BJ (cell line): ENCODE measurements around the gene RPLP1. TPM values are rescaled to one million over a fixed set of nuclear protein-coding genes. Genes with fewer than 3 reads are reported as not detected.

Source experiments
- CTCF ChIA-PET: fragments of 350-600 bp; formaldehyde crosslinking; extraction: SDS; loops from one replicate; lab custom pipeline; 2021; ENCODE audit warnings: antibody characterized with exemption, inconsistent platforms; lab: Yijun Ruan, JAX
- POLR2A ChIA-PET: fragments of 300-600 bp; sonication (Branson Sonifier 250); formaldehyde crosslinking; extraction: SDS; loops from one replicate; lab custom pipeline; 2021; ENCODE audit warnings: antibody characterized with exemption; lab: Charles Lee
- DNase-seq: peaks from one replicate; pipeline ENCODE4 v3.0.0-alpha.2; 2011; ENCODE audit warnings: low read depth
- H3K27me3 ChIP-seq: 2 replicates; pipeline ENCODE4 v1.6.0; 2011; ENCODE audit warnings: low read length; ENCODE audit not compliant: control insufficient read depth, insufficient read depth
- H3K36me3 ChIP-seq: 2 replicates; pipeline ENCODE4 v1.5.1; 2011; ENCODE audit warnings: low read length; ENCODE audit not compliant: control insufficient read depth, insufficient read depth
- H3K4me3 ChIP-seq: 2 replicates; pipeline ENCODE4 v1.5.1; 2011; ENCODE audit warnings: low read depth, mild to moderate bottlenecking, control low read depth, low read length
- polyA plus RNA-seq: library from polyadenylated mRNA; depleted of rRNA; stranded (reverse); fragments of >200 nt; gene quantifications from 2 replicates; pipeline ENCODE4 v1.2.3, GENCODE V29; 2011
- TF ChIP-seq, protein P1 (sequence below): IDR thresholded peaks from 2 replicates; pipeline ENCODE4 v1.5.1; 2011; ENCODE audit warnings: low read depth, mild to moderate bottlenecking, control low read depth, inconsistent platforms, low read length, moderate library complexity; ENCODE audit not compliant: insufficient read depth

RPLP1 gene
- polyA plus RNA-seq, 1 experiment, result 1,191 TPM

DNA sequence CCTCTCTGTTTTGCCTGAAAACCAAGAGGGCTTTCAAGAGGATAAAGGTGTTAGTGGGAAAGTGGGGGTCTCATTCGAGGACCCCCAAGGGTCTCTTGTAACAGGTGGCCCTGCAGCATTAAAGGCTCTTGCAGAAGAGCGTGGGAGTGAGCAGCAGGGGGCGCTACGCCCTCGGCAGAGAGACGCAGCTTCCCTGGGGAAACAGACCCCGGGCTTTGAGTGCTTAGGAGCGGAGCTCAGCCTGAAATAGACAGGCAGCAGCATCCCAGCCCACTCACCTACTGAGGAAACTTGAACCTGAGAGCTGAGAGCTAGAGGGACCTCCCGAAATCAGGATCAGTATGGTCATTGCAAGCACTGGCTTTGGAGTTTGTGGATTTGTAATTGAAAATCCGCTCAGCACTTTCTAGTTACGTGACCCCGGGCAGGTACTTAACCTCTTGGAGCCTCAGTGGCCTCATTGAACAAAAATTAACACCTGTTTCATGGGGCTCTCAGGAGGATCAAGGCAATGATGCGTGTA is 25.7 kb downstream of the RPLP1 start:
- ChIA-PET POLR2A (no interaction called here), CTCF (interaction anchor here (0.6 to 6.6 kb wide), 12 partner anchors 8 to 1010 kb away, joined by 3 to 45 read pairs (median 6); no protein-coding TSS in a partner anchor)
- TF ChIP-seq, protein P1, sequence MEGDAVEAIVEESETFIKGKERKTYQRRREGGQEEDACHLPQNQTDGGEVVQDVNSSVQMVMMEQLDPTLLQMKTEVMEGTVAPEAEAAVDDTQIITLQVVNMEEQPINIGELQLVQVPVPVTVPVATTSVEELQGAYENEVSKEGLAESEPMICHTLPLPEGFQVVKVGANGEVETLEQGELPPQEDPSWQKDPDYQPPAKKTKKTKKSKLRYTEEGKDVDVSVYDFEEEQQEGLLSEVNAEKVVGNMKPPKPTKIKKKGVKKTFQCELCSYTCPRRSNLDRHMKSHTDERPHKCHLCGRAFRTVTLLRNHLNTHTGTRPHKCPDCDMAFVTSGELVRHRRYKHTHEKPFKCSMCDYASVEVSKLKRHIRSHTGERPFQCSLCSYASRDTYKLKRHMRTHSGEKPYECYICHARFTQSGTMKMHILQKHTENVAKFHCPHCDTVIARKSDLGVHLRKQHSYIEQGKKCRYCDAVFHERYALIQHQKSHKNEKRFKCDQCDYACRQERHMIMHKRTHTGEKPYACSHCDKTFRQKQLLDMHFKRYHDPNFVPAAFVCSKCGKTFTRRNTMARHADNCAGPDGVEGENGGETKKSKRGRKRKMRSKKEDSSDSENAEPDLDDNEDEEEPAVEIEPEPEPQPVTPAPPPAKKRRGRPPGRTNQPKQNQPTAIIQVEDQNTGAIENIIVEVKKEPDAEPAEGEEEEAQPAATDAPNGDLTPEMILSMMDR, result peak; percentile 90
- Histone ChIP-seq H3K36me3 (no peaks in the 10 kb centered on the region), H3K27me3 (peaks cover 3% of the 10 kb centered on the region; the same call in 1 of the 2 replicates), H3K4me3 (no peak overlapping the region)
- DNase-seq, result no peak

DNA sequence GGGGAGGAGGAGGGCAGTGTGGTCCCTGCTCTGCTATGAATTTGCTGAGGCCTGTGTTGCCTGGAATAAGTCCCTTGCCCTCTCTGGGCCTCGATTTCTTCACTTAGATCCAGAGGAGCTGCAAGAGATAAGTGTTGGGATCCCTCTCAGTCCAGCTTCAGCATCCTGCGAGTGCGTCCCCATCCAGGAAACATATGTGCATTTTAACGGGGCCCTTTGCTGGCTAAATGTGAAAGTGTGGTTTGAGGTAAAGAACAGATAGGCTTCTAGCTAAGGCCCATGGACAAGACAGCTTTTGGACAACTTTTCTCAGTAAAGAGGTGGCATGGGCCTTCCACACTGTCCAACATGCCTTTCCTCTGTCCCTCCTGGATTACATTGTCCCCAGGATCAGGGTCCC is 26.5 kb downstream of the RPLP1 start:
- DNase-seq, result no peak
- TF ChIP-seq, protein P1, result no peak
- Histone ChIP-seq H3K4me3 (no peak overlapping the region), H3K36me3 (no peaks in the 10 kb centered on the region), H3K27me3 (peaks cover 3% of the 10 kb centered on the region; the same call in 1 of the 2 replicates)
- CTCF ChIA-PET, result interaction anchor here (0.7 to 6.6 kb wide), 10 partner anchors 10 to 1106 kb away, joined by 3 to 45 read pairs (median 5); no protein-coding TSS in a partner anchor
- POLR2A ChIA-PET, result no interaction called here

DNA sequence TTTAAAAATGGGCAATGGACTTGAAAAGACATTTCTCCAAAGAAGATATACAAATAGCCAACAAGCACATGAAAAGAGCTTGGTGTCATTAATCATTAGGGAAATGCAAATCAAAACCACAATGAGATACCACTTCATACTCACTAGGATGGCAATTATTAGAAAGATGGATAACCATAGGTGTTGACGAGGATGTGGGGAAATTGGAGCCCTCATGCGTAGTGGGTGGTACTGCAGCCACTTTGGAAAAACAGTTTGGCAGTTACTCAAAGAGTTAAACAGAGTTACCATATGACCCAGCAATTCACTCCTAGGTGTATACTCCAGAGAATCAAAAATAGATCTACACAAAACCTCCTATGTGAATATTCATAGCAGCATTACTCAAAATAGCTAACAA is 27.4 kb downstream of the RPLP1 start:
- CTCF ChIA-PET, result interaction anchor here (0.7 to 6.6 kb wide), 9 partner anchors 10 to 1105 kb away, joined by 3 to 45 read pairs (median 4); no protein-coding TSS in a partner anchor
- POLR2A ChIA-PET, result no interaction called here
- Histone ChIP-seq H3K36me3 (no peaks in the 10 kb centered on the region), H3K4me3 (no peak overlapping the region), H3K27me3 (peaks cover 3% of the 10 kb centered on the region; the same call in 1 of the 2 replicates)
- no peak for DNase-seq
- TF ChIP-seq, protein P1, result no peak

DNA sequence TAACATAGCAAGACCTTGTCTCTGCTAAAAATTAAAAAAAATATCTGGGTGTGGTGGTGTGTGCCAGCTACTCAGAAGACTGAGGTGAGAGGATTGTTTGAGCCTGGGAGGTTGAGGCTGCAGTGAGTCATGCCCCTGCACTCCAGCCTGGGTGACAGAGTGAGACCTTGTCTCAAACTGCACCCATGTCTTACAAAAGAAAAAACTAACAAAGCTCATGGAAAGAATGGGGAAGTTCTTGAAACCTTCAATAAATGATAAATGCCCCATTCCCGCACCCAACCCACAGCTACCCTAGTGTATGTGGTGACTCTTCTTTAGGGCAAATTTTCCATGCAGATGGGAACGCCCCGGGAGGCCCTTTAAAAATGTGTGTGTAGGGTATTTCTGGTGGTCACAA is 28.3 kb downstream of the RPLP1 start:
- POLR2A ChIA-PET, result no interaction called here
- Histone ChIP-seq H3K36me3 (no peaks in the 10 kb centered on the region), H3K27me3 (peaks cover 3% of the 10 kb centered on the region; the same call in 1 of the 2 replicates), H3K4me3 (no peak overlapping the region)
- CTCF ChIA-PET, result interaction anchor here (0.6 to 1.0 kb wide), 2 partner anchors 12 to 174 kb away, joined by 3 read pairs; no protein-coding TSS in a partner anchor
- TF ChIP-seq, protein P1, result no peak
- DNase-seq, result no peak

DNA sequence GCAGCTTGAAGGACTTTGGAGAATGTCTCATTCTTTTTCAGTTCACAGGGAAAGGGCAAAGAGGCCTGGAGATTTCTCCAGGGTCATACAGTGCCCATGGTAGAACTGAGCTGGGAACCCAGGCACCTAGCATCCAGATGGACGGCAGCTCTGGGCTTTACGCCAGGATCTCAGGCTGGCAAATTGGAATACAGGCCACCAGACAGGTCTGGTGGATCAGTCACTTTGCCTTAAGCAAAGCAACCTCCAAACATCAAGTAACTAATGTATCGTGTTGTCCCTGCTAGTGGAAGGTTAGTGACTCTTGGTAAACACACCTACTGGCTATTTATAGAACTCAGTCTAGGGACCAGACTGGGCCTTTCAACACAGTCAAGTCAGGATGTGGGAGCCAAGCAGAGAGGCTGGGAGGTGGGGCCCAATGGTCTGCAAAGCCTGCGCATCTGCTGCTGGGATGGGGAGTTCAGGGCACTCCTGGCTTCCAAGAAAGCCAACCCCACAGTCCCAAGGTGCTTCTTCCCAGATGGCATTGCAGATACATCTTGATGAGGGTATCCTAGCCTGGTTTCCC is 30.2 kb downstream of the RPLP1 start:
- CTCF ChIA-PET, result interaction anchor here (1.6 kb wide), 1 partner anchor 15 kb away, joined by 4 read pairs; no protein-coding TSS in a partner anchor
- Histone ChIP-seq H3K27me3 (peaks cover 3% of the 10 kb centered on the region; the same call in 1 of the 2 replicates), H3K4me3 (no peak overlapping the region), H3K36me3 (no peaks in the 10 kb centered on the region)
- TF ChIP-seq, protein P1, result no peak
- POLR2A ChIA-PET, result no interaction called here
- no peak for DNase-seq
